Measurements from ENCODE around the gene WIPF1.
A peak's percentile ranks its signal among the peaks of the same experiment; 100 is the strongest.

WIPF1 gene, protein sequence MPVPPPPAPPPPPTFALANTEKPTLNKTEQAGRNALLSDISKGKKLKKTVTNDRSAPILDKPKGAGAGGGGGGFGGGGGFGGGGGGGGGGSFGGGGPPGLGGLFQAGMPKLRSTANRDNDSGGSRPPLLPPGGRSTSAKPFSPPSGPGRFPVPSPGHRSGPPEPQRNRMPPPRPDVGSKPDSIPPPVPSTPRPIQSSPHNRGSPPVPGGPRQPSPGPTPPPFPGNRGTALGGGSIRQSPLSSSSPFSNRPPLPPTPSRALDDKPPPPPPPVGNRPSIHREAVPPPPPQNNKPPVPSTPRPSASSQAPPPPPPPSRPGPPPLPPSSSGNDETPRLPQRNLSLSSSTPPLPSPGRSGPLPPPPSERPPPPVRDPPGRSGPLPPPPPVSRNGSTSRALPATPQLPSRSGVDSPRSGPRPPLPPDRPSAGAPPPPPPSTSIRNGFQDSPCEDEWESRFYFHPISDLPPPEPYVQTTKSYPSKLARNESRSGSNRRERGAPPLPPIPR

DNA sequence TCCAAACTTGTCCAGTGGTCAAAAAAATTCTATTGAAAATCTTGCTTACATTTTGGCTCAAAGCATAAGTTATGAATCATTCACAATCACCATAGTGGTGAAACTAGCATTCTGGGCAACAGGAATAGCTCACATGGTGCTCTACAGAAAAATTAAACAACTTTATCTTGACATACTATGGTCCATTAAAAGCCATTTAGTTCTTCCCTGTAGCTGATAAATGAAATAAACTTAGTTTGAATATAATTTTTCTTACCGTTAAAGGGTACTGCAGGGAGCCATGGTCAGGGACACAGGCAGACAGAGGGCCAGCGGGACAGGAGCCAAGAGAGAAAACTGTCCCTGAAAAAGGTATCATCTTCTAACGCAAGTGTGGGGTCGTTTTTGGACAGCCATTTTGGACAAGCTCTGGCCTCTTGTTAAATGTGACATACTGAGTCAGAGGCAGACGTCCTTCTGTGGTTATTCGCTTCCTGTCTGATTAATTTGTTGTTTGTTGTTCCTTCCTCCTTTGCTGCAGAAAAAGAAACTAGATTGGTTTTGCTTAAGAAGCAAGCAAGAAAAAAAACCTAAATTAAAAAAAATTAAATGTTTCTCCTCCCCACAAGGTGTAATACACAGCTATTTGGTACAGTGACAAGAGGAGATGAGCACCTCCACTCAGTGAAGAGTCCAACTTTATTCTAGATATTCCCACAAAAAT lies at the start of gene WIPF1:
Gene WIPF1 (minus strand): TSS at position 460 of the 703 bp plus-strand sequence. CDS start 12,231 bp downstream, outside the sequence.
- DNase-seq, result peak; percentile 76

DNA sequence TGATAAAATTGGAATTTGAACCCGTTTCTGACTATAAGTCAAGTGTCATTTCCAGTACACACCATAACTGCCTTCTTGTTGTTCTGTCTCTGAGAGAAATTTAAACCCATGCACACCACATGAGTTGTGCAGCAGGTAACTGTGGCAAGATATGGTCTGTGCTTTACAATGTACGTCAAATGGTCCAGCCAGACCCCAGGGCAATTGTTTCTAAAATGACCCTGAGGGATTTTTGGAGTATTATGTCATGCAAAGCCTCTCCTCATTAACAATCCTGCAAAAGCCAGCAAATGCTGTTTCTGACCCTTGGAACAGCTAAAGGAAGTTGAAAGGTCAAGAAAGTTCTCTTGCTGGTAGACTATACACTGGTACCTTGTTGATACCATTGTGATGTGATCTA lies 47.7 kb upstream of the WIPF1 start:
- no peak for DNase-seq

DNA sequence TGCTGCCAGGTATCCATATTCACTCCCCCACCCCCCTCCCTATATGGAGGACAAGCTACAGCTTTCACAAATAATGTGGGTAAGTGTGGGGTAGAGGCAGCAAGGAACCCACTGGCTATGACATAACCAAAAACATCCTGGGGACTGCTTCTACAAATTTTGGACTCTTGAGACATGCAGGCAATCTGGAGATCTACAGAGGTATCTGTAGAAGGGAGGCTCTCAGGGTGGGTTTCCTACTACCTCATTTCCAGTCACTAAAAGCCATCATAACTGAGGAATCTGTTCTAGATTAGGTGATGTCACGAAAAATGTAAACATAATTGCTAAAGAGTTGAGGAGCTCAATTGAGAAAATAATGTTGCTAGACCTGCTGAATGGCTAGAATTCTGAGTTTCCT lies 46.8 kb upstream of the WIPF1 start:
- DNase-seq, result no peak

DNA sequence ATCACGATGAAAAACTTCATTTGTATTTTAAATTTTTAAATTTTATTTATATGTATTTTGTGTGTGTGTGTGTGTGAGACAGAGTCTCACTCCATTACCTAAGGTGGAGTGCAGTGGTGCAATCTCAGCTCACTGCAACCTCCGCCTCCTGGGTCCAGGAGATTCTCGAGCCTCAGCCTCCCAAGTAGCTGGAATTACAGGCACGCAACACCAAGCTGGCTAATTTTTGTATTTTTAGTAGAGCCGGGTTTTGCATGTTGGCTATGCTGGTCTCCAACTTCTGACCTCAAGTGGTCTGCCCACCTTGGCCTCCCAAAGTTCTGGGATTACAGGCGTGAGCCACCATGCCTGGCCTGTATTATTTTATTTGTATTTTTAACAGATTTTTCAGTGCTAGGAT lies 45.8 kb upstream of the WIPF1 start:
- DNase-seq, result no peak

DNA sequence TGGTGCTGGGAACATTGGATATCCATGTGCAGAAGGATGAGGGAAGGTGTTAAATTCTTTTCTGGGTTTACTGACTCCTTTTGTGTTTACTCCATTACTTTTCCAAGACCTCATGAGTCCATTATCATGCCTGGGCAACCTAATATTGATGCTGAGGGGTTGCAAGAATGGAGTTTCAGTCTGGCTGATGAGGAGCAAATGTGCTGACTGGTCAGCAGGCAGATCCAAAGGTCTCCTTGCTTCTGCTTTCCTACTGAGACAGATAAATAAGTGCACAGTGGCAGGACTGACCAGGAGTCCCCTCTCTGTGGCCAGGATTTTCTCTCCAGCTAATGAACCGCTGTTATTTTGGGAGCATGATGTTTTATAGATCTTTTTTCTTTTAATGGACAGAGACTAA lies 43.6 kb upstream of the WIPF1 start:
- DNase-seq, result no peak

DNA sequence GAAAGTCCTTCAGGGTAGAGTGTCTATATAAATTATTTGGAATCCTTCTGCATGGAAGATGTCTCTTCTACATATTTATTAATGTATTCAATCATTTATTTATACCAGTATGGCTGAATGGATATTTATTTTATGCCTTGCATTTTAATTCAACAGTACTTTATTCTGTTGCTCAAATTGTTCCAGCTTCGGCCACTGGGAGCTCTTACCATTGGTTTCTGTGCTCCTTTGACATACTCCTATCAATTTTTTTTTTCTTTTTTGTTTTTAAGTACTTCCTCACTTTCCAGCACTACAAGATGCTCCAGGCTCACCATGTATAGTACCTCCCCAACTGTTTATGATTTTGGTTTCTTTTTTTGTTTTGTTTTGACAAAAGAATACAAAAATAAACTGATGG lies 39.4 kb upstream of the WIPF1 start:
- DNase-seq, result no peak

DNA sequence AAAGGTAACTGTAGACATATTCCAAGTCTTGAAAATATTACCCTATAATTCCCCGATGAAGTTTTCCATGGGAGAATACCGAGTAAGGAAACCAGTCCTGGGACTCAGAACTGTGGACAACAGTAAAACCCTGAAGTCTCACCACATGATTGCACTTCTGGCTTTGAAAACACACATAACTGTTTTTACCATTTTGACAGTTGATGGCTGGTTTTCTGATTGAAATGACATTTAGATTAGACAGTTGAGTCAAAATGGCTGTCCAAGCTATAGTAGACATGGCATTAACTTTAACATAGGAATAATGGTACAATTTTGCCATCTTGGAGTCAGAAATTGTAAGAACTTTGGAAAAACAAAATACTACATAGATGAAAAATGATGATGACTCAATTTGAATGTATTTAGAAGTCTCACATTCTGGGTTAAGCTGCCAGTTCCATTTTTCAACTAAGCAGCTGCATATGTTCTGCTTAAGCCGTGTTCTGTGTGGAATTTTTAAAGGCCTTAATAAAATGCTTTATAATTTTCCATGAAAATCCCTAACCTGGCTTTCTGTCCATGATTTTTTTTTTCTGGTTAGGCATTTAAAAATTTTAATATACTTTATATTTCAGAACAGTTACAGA lies 38.3 kb upstream of the WIPF1 start:
- peak; percentile 54 for DNase-seq

DNA sequence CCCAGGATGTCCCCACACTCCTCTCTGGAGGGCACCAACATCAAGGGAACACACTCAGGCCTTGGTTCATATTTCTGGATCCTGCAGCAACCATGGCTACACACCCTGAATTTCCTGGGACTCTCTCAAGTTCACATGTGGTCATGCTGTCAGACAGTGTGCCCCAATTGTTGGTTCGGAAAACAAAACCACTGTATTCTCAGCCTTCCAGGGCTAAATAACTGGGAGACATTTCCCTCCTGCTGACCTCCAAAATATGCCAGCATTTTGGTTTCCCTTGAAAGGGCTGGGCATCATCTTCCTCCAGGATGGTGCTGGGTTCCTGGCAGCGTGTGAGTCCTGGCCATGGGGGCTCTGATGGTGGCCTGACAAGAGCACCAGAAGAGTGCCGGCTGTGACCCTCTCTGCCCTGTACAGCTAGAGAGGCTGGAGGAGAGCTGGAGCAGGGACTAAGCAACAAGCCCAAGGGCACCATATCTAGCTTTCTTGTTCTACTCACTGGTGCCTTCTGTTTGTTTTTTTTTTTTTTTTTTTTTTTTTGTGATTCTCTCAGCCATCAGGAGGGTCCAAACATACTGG lies 37.5 kb upstream of the WIPF1 start:
- no peak for DNase-seq

DNA sequence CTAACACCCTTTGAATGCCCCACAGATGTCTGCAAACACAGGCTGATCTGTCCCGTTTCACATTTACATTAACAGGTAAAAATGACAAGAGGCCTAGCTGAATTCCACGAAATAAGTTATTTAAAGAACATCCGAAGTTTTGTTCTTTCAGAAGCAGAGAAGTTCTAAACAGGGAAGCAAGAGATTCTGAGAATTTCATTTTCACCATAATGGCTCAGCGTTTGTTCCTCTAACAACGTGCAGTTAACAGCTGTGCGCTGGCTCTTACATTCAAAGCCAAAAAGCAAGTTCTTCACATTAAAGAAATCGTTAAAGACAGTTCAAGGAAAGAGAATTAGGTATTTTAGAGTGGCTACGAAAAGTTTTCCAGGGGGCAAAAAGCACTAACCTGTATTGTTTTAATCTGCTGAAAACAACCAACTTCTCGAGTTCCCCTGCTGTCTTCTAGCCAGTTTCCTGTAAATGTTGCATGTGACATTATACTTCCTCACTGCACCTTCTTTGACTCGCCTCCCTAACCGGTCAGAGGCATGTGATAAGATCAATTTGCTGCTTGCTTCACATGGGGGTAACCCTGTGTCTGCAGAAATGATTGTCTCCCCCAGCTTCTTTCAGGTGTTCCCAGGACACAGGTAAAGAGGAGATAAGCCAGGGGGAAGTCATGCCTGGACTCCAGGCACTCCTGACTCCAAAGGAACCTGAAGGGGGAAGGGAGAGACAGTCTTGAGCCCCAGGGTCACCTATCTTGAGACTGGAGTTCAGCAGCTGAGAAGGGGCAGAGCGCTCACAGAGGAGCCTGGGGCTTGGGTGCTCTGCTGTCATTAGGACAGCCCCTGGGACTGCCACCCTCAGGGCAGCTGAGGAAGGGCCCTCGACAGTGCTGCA lies 36.8 kb upstream of the WIPF1 start:
- peak; percentile 32 for DNase-seq

DNA sequence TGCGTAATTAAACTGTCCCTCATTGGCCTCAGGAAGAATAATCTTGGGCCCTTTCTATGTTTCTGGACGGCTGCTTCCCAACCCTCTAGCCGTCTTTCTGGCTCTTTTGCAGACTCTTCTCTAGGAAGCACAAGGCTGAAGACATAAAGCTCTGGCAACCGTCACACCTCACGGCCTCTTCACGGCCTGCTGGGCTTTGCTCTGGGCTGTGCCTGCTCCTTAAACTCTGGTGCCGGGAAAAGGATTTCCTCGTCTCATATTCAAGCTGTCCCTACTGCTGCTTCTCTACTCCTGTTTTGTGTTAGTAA lies 36.0 kb upstream of the WIPF1 start:
- DNase-seq, result peak; percentile 29

DNA sequence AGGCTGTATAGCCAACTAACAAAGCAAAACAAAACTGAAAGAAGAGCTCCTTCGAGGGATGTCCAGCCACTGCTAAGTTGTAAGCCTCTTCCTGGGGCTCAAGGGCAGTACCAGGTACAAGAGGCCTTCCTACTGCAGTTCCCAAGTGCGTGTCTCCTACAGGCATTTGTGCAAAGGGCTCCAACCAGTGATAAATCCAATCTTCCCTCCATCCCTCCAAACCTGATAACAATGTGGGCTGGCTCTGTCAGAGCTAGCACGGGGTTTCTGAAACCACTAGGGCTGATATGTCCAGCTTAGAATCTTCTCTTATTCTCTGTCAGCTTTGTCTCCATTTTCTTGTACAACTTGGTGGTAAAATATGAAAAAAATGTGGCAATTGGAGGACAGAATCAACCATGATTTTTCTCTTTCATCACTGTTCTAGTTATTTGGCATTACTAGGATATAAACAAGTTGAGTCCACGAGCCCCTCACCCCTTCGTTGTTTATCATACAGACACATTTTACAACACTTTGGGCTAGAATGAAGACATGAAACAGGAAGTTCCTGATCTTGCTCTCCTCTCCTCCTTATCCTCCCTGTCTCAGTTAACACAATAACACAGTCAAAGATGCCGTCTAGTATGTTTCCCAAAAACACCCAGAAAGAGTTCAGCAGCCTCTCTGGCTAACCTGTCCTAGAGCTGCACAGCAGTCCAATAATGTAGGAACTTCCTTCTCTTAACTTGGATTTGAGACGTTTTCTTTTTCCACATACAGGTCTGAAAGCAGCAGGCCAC lies 35.4 kb upstream of the WIPF1 start:
- DNase-seq, result peak; percentile 46

DNA sequence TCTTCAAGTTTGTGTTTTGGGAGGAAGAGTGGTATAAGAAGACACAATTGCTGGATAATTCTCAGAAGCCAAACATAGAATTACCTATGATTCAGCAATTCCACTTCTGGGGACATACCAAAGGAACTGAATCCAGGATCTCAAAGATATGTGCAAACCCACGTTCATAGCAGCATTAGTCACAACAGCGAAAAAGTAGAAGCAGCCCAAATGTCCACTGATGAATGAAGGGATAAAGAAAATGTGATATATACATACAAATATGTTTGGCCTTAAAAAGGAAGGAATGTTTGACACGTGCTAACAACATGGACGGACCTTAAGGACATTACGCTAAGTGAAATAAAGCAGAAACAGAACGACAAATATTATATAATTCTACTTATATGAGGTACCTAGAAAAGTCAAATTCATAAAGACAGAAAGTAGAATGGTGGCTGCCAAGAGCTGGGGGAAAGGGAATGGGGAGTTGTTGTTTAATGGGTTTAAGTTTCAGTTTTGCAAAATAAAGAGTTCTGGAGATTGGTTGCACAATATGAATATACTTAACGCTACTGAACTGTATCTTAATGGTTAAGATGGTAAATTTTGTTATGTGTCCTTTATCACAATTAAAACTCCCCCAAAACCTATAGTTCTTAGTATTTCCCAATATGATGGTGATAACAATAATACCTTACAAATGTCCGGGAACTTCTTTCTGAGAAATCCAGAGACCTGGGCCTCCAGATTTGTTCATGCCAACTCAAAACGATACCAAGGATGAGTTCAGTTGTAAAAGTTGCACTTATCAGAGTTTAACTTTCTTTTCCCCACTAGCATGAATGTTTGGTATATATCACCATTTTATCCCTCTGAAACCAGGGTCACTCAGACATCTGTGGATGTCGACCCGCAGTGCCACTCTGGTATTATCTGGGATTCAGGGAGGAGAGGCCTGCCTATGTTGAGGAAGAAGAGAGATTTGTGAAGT lies 33.7 kb upstream of the WIPF1 start:
- DNase-seq, result peak; percentile 89

DNA sequence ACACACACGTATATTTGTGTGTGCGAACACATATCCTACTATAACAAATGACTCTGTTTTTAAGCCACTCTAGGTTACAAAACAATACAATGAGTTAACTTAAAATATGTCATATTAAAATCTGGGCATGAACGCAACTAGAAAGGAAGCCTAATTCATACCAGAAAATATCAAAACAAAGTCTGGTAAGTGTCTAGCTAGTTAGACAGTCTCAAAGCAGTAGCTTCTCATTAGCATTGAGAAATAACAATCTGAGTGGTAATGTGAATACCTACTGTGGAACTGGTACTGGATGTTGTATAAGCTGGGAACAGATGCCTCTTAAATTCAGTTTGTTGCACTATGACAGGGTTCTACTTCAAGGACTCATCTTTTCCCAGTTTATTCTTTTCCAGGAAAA lies 32.5 kb upstream of the WIPF1 start:
- no peak for DNase-seq

DNA sequence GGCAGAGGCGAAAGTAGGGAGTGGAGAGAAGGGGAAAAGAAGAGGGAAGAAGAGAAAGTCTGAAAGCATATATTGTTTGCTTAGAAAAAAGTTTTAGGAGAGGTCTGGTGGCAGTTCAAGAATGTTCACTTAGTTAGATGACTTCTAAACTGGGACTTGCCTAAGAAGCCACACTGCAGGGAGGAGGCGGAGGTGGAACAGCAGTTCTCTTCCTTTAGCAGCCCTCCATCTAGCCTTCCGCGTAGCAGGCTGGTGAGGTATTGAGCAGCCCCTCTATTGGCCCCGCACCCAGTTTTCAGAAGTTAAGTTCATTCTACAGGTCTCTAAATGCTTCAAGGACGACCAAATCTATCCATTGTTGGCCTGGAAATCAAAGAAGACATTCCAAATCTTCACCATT lies 31.9 kb upstream of the WIPF1 start:
- DNase-seq, result no peak

DNA sequence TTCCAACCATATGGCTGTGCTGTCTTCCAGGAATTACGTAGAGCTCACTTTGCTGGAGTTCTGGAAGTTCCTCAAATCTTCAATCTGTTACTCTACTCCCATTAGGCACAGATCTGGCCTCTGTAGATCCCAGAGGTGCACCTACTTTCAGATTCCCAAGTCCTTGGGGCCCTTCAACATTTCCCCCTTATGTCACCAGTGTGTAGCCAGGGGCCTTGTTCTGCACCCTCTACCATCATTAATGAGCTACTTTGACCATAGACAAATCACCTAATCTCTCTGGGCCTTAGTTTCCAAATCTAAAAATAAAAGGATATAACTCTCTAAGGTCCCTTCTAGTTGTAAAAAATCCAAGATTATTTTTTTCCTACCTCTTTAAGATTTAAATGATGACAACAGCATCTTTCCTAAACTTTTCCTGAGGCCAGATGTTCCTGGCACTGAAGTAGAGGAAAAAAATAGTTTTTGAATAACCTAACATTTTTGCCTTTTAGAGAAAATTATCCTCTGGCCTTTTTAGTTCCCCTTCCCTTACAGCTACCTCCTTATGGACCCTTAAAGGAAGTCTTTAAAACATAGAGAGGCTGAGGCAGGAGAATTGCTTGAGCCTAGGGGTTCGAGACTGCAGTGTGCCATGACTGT lies 31.0 kb upstream of the WIPF1 start:
- DNase-seq, result no peak

DNA sequence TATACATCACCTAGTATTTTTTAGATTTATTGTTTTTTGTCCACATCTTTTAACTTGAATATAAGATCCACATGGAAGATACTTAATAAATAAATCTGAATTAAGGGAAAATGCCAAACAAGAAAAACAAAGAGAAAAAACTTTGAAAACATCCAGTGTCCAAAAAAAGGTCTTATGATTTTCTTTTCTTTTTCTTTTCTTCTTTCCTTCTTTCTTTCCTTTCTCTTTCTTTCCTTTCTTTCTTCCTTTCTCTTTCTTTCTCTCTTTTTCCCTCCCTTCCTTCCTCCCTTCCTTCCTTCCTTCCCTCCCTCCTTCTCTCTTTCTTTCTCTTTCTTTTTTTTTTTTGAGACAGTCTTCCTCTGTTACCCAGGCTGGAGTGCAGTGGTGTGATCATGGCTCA lies 29.6 kb upstream of the WIPF1 start:
- no peak for DNase-seq

DNA sequence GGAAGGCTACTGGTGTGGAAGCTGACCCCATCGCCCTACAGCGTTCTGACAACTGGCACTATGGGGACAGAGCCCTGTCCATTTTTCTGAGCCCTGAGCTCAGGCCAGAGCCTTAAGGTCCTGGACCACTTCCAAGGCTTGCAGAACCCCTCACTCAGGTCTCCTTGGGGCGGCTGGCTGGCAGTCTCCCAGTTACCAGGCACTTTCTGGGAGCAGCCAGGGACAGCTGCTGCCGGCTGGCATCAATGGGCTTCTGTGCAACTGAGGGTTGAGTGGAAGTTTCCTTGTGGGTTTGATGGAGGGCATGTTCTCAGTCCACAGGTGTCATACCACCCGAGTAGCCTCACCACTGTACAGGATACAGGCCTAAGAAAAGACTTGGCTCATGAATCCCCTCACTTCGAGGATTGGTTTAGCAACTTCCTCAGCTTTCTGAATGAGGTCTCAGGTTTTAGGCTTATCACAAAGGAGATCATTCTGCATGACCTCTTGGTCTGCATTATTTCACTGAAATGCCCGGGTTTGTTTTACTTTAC lies 27.4 kb upstream of the WIPF1 start:
- no peak for DNase-seq

DNA sequence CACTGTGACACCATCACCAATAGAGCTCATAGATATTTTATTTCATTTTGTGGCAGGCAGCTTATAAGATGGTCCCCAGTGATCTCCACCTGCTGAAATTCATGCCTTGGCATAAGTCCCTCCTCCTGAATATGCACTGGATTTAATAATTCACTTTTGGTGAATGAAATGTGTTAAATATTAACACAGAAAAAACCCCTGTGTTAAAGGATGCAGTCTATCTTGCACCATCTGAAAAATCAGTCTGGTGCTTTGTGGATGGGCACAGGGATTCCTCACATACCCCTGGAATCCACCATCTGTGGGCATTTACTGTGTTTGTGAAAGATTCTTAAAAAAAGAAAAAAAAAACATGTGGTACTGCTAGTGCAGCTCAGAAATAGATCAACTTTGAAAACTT lies 26.1 kb upstream of the WIPF1 start:
- DNase-seq, result no peak

DNA sequence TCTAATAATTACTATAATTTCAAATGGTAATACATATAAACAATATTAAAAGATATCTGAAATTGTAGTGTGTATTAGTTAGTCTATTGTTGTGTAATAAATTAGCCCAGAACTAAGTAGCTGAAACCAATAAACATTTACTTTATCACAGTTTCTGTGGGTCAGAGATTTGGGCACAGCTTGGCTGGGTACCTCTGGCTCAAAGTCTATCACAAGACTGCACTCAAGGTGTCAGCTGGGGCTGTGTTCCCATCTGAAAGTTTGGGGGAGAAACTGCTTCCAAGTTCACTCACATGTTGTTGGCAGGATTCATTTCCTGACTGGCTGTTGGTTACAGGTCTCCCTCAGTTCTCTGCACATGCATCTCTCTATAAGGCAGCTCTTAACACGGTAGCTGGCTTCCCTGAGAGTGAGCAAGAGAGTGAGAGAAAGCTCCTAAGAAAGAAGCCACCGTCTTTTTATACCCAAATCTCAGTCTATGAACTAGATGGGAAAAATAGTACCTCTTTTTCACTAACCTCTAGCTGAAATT lies 25.6 kb upstream of the WIPF1 start:
- no peak for DNase-seq

Data from EL (cell line).